HEK293 (cell line): ENCODE results near the gene DNAJC21.

Experiments
- SP3 ChIP-seq: fragments of 450-650 bp; formaldehyde crosslinking; IDR thresholded peaks from 2 replicates; pipeline ENCODE4 v1.5.1; 2016; ENCODE audit warnings: missing biosample characterization, missing genetic modification characterization
- ZBTB21 ChIP-seq: fragments of 450-650 bp; formaldehyde crosslinking; IDR thresholded peaks from 2 replicates; pipeline ENCODE4 v1.5.1; 2017; ENCODE audit warnings: missing biosample characterization, missing genetic modification characterization
- ZNF302 ChIP-seq: fragments of 450-650 bp; formaldehyde crosslinking; IDR thresholded peaks from 2 replicates; pipeline ENCODE4 v1.5.1; 2016; ENCODE audit warnings: missing biosample characterization, missing genetic modification characterization, low read depth
- ZNF548 ChIP-seq: fragments of 450-650 bp; formaldehyde crosslinking; IDR thresholded peaks from 2 replicates; pipeline ENCODE4 v1.5.1; 2016; ENCODE audit warnings: missing biosample characterization, missing genetic modification characterization
- ZNF792 ChIP-seq: fragments of 450-650 bp; formaldehyde crosslinking; IDR thresholded peaks from 2 replicates; pipeline ENCODE4 v1.5.1; 2016; ENCODE audit warnings: missing biosample characterization, missing genetic modification characterization
- ZSCAN30 ChIP-seq: fragments of 450-650 bp; IDR thresholded peaks from 2 replicates; pipeline ENCODE4 v1.5.1; 2018; ENCODE audit warnings: missing biosample characterization, mild to moderate bottlenecking, missing genetic modification characterization, moderate library complexity
- TF ChIP-seq, protein P1 (sequence below): fragments of 450-650 bp; formaldehyde crosslinking; IDR thresholded peaks from 2 replicates; pipeline ENCODE4 v1.5.1; 2016; ENCODE audit warnings: missing biosample characterization, missing genetic modification characterization
- TF ChIP-seq, protein P2 (sequence below): sonication (generic); formaldehyde crosslinking; IDR thresholded peaks from 2 replicates; pipeline ENCODE4 v1.8.1; 2022; ENCODE audit warnings: mild to moderate bottlenecking, moderate library complexity, missing genetic modification reagents
- TF ChIP-seq, protein P3 (sequence below): fragments of 450-650 bp; formaldehyde crosslinking; IDR thresholded peaks from 2 replicates; pipeline ENCODE4 v1.5.1; 2016; ENCODE audit warnings: missing biosample characterization, missing genetic modification characterization
- TF ChIP-seq, protein P4 (sequence below): fragments of 450-650 bp; formaldehyde crosslinking; IDR thresholded peaks from 2 replicates; pipeline ENCODE4 v1.5.1; 2016; ENCODE audit warnings: missing biosample characterization, missing genetic modification characterization
- TF ChIP-seq, protein P5 (sequence below): fragments of 450-650 bp; formaldehyde crosslinking; optimal IDR thresholded peaks from 2 replicates; pipeline ENCODE3; 2016; ENCODE audit warnings: missing biosample characterization, mild to moderate bottlenecking, missing genetic modification characterization

DNA sequence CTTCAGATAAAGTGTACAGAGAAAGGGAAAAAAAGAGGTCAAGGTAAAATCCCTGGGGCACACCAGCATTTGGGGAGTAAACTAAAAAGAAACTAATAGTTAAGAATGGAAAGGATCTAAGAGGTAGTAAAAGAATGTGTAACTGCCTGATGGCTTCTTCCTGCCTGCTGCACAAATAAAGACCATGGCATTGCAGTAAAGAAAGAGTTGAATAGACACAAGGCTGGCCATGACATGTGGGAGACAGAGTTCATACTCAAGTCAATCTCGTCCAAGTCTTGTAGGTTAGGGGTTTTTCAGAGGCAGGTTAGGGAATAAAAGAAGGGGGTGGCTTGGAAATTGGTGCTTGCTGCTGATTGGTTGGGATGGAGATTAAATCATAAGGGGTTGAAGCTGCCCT, 57.6 kb downstream of the DNAJC21 start:
- TF ChIP-seq, protein P1, sequence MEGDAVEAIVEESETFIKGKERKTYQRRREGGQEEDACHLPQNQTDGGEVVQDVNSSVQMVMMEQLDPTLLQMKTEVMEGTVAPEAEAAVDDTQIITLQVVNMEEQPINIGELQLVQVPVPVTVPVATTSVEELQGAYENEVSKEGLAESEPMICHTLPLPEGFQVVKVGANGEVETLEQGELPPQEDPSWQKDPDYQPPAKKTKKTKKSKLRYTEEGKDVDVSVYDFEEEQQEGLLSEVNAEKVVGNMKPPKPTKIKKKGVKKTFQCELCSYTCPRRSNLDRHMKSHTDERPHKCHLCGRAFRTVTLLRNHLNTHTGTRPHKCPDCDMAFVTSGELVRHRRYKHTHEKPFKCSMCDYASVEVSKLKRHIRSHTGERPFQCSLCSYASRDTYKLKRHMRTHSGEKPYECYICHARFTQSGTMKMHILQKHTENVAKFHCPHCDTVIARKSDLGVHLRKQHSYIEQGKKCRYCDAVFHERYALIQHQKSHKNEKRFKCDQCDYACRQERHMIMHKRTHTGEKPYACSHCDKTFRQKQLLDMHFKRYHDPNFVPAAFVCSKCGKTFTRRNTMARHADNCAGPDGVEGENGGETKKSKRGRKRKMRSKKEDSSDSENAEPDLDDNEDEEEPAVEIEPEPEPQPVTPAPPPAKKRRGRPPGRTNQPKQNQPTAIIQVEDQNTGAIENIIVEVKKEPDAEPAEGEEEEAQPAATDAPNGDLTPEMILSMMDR (tag by site-specific recombination), result no peak
- TF ChIP-seq SP3, result no peak
- TF ChIP-seq, protein P2, sequence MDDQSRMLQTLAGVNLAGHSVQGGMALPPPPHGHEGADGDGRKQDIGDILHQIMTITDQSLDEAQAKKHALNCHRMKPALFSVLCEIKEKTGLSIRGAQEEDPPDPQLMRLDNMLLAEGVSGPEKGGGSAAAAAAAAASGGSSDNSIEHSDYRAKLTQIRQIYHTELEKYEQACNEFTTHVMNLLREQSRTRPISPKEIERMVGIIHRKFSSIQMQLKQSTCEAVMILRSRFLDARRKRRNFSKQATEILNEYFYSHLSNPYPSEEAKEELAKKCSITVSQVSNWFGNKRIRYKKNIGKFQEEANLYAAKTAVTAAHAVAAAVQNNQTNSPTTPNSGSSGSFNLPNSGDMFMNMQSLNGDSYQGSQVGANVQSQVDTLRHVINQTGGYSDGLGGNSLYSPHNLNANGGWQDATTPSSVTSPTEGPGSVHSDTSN, result no peak
- no peak for TF ChIP-seq ZBTB21 (tag by site-specific recombination)
- TF ChIP-seq, protein P3, sequence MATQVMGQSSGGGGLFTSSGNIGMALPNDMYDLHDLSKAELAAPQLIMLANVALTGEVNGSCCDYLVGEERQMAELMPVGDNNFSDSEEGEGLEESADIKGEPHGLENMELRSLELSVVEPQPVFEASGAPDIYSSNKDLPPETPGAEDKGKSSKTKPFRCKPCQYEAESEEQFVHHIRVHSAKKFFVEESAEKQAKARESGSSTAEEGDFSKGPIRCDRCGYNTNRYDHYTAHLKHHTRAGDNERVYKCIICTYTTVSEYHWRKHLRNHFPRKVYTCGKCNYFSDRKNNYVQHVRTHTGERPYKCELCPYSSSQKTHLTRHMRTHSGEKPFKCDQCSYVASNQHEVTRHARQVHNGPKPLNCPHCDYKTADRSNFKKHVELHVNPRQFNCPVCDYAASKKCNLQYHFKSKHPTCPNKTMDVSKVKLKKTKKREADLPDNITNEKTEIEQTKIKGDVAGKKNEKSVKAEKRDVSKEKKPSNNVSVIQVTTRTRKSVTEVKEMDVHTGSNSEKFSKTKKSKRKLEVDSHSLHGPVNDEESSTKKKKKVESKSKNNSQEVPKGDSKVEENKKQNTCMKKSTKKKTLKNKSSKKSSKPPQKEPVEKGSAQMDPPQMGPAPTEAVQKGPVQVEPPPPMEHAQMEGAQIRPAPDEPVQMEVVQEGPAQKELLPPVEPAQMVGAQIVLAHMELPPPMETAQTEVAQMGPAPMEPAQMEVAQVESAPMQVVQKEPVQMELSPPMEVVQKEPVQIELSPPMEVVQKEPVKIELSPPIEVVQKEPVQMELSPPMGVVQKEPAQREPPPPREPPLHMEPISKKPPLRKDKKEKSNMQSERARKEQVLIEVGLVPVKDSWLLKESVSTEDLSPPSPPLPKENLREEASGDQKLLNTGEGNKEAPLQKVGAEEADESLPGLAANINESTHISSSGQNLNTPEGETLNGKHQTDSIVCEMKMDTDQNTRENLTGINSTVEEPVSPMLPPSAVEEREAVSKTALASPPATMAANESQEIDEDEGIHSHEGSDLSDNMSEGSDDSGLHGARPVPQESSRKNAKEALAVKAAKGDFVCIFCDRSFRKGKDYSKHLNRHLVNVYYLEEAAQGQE, result no peak
- TF ChIP-seq, protein P4, sequence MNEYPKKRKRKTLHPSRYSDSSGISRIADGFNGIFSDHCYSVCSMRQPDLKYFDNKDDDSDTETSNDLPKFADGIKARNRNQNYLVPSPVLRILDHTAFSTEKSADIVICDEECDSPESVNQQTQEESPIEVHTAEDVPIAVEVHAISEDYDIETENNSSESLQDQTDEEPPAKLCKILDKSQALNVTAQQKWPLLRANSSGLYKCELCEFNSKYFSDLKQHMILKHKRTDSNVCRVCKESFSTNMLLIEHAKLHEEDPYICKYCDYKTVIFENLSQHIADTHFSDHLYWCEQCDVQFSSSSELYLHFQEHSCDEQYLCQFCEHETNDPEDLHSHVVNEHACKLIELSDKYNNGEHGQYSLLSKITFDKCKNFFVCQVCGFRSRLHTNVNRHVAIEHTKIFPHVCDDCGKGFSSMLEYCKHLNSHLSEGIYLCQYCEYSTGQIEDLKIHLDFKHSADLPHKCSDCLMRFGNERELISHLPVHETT (tag by site-specific recombination), result no peak
- TF ChIP-seq ZNF302 (tag by site-specific recombination), result no peak
- no peak for TF ChIP-seq ZNF548 (tag by site-specific recombination)
- TF ChIP-seq, protein P5, sequence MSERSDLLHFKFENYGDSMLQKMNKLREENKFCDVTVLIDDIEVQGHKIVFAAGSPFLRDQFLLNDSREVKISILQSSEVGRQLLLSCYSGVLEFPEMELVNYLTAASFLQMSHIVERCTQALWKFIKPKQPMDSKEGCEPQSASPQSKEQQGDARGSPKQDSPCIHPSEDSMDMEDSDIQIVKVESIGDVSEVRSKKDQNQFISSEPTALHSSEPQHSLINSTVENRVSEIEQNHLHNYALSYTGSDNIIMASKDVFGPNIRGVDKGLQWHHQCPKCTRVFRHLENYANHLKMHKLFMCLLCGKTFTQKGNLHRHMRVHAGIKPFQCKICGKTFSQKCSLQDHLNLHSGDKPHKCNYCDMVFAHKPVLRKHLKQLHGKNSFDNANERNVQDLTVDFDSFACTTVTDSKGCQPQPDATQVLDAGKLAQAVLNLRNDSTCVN (tag by site-specific recombination), result no peak
- no peak for TF ChIP-seq ZNF792 (tag by site-specific recombination)
- TF ChIP-seq ZSCAN30, result no peak
